GM19239 (cell line): ENCODE data around the gene MIER2.
"Not testable (repeated sequence)": the region's sequence is repeated elsewhere in the genome, so short reads cannot be mapped to it uniquely, and the experiment has no call there.

ENCODE experiments used
- DNase-seq: peaks from one replicate; pipeline ENCODE4 v3.0.0; 2011; ENCODE audit warnings: low spot score; ENCODE audit not compliant: insufficient read length
- FAIRE-seq: peaks from 2 replicates; lab custom pipeline; 2011; peaks lifted over from hg19 to GRCh38; lab: Jason Lieb, UNC

Gene MIER2, protein sequence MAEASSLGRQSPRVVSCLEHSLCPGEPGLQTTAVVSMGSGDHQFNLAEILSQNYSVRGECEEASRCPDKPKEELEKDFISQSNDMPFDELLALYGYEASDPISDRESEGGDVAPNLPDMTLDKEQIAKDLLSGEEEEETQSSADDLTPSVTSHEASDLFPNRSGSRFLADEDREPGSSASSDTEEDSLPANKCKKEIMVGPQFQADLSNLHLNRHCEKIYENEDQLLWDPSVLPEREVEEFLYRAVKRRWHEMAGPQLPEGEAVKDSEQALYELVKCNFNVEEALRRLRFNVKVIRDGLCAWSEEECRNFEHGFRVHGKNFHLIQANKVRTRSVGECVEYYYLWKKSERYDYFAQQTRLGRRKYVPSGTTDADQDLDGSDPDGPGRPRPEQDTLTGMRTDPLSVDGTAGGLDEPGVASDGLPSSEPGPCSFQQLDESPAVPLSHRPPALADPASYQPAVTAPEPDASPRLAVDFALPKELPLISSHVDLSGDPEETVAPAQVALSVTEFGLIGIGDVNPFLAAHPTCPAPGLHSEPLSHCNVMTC

DNA sequence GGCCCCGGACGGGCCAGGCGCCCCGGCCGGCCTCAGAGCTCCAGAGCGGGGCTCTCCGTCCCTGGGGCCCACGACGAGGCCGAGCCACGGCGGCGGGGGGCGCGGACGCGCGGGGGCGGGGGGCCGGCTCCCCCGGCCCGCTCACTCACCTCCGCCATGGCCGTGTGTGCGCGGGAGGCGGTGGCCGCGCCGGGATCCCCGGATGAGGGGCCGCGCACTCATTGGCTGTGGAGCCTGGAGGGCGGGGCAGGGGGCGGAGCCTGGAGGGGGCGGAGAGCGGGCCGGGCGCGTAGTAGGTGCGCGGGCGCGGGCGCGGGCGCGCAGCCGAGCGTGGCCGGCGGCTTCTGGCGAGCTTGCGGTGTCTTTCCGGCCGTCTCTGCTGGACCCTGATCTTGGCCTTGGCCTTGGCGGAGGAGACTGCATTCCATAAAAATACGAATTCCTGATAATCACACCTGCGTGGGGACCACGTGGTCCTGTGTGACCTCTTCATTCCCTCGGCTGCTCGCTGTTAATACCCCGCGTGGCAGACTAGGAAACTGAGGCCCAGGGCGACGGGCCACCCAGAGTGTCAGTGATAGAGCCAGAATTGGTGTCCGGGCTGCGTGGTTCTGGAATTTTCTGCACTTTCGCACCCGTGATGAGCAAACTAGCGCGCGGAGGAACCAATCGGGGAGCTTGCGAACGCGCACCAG is at the start of gene MIER2:
TSS of gene MIER2 (minus strand) at position 172 of the 695 bp plus-strand sequence. CDS start at position 158, 14 bp downstream.
- FAIRE-seq: peak; percentile 37
- peak; percentile 99 for DNase-seq

DNA sequence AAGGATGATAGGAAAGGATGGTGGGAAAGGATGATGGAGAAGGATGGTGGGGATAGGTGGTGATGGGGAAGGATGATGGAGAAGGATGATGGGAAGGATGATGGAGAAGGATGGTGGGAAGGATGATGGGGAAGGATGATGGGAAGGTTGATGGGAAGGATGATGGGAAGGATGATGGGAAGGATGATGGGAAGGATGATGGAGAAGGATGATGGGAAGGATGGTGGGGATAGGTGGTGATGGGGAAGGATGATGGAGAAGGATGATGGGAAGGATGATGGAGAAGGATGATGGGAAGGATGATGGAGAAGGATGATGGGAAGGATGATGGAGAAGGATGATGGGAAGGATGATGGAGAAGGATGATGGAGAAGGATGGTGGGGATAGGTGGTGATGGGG is 49.0 kb upstream of the MIER2 start:
- DNase-seq, FAIRE-seq: not testable (repeated sequence)

DNA sequence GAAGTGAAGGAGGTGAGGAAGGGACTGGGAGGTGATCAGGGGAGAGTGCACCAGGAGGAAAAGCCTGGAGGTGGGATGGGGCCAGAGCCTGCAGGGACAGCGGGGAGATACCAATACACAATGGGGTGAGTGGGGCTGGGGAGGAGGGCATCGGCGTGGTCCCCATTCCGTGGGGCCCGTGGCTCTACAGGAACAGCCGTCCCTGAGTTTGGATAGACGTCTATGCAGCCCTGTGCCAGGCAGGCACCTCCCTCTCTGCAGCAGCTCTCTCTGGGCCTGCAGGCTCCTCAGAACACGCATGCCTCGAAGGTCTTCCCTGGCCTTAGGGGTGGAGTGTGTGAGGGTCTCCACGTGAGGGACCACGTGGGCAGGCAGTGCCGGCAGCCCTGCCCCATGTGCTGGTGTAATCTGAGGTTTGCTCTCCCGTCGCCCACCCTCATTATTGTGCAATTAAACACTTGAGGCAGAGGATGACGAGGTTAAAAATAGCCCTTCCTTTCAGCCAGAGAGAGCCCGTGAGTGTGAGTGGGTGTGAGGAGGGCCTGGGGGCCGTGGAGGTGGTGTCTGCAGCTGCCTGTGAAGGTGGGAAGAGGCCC is 47.9 kb upstream of the MIER2 start:
- FAIRE-seq (no peak), DNase-seq (no peak)

DNA sequence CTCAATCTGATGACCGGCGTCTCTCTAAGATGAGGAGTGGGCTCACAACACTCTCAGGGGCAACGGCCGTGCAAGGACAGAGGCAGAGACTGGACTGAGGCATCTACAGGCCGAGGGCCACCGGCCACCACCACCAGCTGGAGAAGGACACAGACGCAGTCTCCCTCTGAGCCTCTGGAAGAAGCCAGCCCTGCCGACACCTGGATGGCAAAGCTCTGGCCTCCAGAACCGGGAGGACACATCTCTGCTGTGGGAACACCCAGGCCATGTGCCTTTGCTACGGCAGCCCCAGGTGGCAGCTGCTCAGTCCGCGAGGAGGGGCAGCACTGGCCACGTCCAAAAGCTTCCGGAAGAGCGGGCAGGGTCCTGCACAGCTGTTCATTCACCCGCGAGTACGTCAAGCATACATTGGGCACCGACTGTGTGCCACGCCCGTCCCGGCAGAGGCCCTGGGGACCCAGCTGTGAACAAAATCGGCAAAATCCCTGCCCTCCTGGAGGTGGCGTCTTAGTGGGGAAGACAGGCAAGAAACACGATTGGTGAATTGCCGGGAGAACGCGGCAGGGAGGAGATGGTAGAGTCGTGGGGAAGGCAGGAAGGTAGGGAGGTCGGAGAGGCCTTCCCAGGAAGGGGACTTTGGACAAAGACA is 47.3 kb upstream of the MIER2 start:
- DNase-seq: no peak
- FAIRE-seq: no peak

DNA sequence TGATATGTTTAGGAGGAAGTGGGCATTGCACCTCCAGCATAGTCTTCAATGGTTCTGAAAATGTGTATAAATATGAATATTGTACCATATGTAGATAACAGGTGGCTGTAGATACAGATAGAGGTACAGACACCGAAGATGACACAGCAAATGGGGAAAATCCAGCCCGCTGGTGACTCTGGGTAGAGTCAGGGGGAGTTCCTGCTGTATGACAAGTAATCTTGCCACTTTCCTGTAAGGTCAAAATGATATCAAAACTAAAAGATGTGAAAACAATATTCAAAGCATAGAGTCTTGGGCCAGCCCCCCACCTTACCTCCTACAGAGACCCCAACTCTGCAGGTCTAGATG is 46.6 kb upstream of the MIER2 start:
- FAIRE-seq (no peak), DNase-seq (no peak)

DNA sequence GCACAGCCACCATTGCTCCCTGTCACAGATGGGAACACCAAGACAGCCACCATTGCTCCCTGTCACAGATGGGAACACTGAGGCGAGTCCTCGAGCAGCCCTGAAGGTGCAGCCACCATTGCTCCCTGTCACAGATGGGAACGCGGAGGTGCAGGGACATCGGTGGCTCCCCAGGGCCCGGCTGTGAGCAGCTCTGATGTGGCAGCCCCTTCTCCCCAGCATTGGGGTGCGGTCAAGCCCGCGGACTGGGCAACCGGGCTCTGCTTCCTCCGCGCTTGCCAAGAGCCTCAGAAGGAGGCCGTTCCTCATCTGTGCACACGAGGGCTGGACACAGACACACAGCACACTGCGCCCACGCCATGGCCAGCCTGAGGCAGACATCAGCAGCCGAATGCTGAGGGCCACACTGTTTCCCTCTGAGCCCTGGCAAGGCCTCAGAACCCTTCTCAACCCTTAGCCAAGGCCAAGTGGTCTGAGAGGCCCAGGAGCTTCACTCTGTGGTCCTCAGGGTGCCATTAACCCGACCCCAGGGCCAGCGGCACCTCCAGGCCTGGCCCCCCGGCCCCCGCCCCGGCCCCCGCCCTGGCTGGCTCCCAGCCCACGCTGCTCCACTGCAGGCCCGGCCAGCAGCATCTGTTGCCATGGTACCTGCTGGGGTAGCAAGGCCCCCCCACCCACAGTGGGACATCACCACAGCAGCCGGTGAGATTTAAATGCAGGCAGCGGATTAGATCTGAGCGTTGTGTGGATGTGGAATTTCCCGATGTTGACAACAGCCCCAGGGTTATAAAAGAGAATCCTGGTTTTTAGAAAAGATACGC is 46.0 kb upstream of the MIER2 start:
- DNase-seq (no peak), FAIRE-seq (no peak)

DNA sequence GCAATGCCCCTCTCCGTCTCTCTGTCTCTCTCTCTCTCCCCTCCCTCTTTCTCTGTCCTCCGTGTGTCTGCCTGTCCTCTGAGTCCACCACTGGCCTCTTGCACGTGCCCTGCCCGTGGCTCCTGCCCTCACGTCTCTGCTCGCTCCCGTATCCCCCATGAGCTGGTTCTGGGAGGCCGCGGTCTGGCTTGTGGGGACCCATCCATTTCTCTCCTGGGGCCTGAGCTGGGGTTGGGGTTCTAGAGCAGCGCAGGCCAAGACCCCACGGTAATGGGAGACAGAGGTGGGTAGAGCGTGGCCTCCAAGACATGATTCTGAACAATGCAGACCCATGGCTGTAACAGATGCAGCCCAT is 45.3 kb upstream of the MIER2 start:
- FAIRE-seq: no peak
- no peak for DNase-seq

DNA sequence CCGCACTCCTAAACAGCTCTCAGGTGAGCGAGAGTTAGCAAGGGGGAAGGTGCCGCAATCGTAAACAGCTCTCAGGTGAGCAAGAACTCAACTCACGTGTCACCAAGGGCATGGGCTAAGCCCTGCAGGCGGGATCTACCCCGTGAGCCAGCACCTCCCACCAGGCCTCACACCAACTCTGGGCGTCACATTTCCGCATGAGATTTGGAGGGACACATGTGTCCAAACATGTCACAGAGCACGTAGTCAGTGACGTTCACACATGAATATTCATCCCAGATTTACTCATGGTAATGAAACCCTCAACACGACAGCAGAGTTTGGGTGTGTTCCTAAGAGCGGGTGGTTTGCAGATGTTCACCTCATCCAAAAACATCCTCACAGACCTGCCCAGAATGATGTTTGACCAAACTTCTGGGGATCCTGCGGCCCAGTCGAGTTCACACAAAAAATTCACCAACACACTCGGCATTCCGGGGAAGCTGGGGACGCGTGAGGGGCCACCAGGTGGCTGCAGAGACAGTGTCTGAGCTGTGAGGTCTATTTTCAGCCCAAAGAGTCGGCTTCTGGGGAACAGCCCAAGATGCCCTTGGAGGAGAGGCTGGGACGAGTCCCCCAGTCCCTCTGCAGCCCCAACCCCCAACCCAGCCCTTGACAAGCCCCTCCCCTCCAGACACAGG is 44.8 kb upstream of the MIER2 start:
- DNase-seq: no peak
- no peak for FAIRE-seq

DNA sequence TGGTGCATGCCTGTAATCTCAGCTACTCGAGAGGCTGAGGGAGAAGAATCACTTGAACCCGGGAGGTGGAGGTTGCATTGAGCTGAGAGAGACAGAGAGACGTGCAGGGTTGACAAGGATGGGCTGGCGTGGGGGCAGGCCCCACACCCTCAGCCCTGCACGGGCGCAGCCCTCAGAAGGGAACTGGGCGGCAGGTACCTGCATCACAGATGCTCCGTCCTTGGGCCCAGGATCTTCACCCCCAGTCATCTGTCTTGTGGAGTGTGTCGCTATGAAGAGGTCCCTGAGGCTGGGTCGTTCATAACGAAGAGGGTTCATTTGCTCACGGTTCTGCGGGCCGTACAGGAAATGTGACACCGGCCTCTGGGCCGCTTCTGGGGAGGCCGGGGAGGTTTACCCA is 44.1 kb upstream of the MIER2 start:
- no peak for FAIRE-seq
- no peak for DNase-seq

DNA sequence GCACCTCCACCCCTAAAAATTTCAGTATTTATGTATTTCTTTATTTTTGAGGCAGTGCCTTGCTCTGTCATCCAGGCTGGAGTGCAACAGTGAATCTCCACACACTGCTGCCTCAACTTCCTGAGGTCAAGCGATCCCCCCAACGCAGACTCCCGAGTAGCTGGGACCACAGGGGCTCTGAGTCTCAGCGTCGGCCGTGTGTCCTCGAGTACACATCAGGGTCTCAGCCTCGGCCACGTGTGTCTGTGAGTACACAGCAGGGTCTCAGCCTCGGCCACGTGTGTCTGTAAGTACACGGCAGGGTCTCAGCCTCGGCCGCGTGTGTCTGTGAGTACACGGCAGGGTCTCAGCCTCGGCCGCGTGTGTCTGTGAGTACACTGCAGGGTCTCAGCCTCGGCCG is 43.2 kb upstream of the MIER2 start:
- FAIRE-seq: no peak
- no peak for DNase-seq

DNA sequence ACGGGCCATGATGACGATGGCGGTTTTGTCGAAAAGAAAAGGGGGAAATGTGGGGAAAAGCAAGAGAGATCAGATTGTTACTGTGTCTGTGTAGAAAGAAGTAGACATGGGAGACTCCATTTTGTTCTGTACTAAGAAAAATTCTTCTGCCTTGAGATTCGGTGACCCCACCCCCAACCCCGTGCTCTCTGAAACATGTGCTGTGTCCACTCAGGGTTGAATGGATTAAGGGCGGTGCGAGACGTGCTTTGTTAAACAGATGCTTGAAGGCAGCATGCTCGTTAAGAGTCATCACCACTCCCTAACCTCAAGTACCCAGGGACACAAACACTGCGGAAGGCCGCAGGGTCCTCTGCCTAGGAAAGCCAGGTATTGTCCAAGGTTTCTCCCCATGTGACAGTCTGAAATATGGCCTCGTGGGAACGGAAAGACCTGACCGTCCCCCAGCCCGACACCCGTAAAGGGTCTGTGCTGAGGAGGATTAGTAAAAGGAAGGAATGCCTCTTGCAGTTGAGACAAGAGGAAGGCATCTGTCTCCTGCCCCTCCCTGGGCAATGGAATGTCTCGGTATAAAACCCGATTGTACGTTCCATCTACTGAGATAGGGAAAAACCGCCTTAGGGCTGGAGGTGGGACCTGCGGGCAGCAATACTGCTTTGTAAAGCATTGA is 42.2 kb upstream of the MIER2 start:
- not testable (repeated sequence) for DNase-seq, FAIRE-seq

DNA sequence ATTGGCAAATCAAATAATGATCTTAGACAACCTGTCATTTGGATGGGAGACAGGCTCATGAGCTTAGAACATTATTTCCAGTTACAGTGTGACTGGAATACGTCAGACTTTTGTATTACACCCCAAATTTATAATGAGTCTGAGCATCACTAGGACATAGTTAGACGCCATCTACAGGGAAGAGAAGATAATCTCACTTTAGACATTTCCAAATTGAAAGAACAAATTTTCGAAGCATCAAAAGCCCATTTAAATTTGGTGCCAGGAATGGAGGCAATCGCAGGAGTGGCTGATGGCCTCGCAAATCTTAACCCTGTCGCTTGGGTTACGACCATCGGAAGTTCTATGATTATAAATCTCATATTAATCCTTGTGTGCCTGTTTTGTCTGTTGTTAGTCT is 41.6 kb upstream of the MIER2 start:
- DNase-seq, FAIRE-seq: not testable (repeated sequence)

DNA sequence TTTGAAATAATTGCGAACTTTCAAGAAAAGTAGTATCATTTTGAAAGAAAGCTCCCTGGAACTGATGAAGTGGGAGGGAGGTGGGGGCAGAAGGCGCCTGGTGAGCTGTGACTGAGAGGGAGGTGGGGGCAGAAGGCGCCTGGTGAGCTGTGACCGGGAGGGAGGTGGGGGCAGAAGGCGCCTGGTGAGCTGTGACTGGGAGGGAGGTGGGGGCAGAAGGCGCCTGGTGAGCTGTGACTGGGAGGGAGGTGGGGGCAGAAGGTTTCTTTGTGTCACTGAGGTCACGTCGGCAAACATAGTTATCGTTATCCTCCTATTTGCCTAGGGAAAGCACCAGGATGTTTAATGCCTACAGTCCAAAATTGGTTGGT is 40.2 kb upstream of the MIER2 start:
- DNase-seq (no peak), FAIRE-seq (no peak)

DNA sequence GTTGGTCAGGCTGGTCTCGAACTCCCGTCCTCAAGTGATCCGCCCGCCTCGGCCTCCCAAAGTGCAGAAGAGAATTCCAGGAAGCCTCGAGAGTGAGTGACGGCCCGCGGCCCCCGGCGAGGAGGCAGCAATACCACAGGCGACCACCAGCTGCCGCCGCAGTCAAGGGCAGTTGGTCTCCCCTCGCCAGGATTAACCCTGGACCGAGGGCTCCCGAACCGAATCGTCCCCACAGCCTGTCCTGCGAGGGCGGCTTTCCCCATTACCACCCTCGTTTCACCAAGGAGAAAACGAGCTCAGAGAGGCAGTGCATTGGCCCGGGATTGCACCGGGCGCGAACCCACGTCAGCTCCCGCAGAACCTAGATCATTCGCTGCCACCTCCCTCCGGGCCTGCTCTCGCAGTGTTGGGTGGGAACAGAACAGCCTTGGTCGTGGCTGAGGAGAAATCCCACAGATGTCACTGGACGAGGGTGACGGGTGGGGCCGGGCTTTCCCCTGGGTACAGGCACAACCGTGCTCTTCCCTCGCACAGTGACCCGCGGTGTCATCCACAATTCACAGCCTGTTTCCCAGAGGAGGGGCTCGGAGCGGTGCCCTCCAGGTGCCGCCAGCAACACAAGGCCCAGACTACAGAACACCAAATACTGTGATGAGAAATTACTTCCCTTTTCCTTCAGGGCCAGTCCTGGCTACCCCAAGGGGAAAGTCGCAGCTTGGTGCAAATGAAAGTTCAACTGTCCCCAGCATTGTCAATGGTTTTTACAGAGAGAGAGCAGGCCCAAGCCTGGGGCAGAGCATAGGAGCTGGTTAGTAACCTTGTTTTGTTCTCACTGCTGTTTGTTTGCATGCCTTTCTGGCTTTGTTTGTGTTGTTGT is 39.6 kb upstream of the MIER2 start:
- no peak for FAIRE-seq
- no peak for DNase-seq

DNA sequence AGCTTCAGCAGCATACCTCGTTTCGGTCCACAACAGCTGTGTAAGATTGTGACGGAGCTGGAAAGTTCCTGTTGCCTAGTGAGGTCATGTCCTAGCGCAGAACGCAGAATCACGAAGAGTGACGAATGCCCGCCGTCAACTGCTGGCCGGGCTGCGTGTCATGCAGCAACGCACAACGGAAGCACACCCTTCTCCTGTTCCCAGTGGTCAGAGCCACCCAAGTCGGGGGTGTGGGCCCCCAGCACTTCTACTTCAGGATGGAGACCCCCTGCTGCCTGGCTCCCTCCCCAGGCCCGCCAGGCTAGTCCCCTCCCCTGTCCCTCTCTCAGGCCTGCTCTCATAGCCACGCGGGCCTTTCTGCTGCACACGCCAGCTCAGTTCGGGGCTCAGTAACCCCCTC is 38.4 kb upstream of the MIER2 start:
- FAIRE-seq (no peak), DNase-seq (no peak)

DNA sequence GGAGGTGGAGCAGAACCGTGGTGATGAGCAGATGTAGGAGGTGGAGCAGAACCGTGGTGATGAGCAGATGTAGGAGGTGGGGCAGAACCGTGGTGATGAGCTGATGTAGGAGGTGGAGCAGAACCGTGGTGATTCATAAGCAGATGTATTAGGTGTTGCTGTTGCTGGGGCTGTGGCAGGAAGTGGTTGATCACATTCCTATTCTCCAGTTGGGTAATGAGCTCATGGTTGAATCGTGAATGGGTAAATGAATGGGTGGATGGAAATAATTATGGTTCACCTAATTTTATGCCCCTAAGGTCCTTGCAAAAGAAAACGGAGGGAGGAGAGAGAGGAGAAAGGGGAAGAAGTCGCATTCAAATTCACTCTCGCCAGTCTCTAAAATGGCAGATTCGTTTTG is 38.0 kb upstream of the MIER2 start:
- not testable (repeated sequence) for DNase-seq, FAIRE-seq

DNA sequence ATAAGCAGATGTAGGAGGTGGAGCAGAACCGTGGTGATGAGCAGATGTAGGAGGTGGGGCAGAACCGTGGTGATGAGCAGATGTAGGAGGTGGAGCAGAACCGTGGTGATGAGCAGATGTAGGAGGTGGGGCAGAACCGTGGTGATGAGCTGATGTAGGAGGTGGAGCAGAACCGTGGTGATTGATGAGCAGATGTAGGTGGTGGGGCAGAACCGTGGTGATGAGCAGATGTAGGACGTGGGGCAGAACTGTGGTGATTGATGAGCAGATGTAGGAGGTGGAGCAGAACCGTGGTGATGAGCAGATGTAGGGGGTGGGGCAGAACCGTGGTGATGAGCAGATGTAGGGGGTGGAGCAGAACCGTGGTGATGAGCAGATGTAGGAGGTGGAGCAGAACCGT is 37.3 kb upstream of the MIER2 start:
- FAIRE-seq: not testable (repeated sequence)

More for the DNA sequence above, 37.3 kb upstream of the MIER2 start:
- not testable (repeated sequence) for DNase-seq
